SK-N-SH treated with all-trans-retinoic acid at 6 μM for 48 hours (cell line): ENCODE measurements around the gene GNAQ.
A peak's percentile ranks its signal among the peaks of the same experiment; 100 is the strongest.

Experiments
- ATAC-seq: fragments of 200-7000 bp; cut with Tn5 transposase; 3 replicates; pipeline ENCODE4 v1.9.1; 2020; ENCODE audit warnings: mild to moderate bottlenecking, moderate library complexity
- ARNTL ChIP-seq: fragments of 450-650 bp; formaldehyde crosslinking; IDR thresholded peaks from 2 replicates; pipeline ENCODE4 v1.5.0; 2020; ENCODE audit warnings: low read depth, mild to moderate bottlenecking, moderate library complexity, borderline replicate concordance
- BACH2 ChIP-seq: fragments of 250-450 bp; sonication (Bioruptor Pico); IDR thresholded peaks from 2 replicates; pipeline ENCODE4 v1.9.0; 2021; ENCODE audit warnings: mild to moderate bottlenecking, borderline replicate concordance
- CSDC2 ChIP-seq: fragments of 250-450 bp; sonication (Bioruptor Pico); IDR thresholded peaks from 2 replicates; pipeline ENCODE4 v1.5.0; 2020; ENCODE audit warnings: mild to moderate bottlenecking, moderate library complexity
- ESRRG ChIP-seq: fragments of 250-450 bp; sonication (Bioruptor Pico); IDR thresholded peaks from 2 replicates; pipeline ENCODE4 v1.6.1; 2021; ENCODE audit warnings: mild to moderate bottlenecking
- GLIS3 ChIP-seq: fragments of 250-450 bp; sonication (Bioruptor Pico); IDR thresholded peaks from 2 replicates; pipeline ENCODE4 v1.5.0; 2020; ENCODE audit warnings: mild to moderate bottlenecking, moderate library complexity
- ISL1 ChIP-seq: fragments of 250-450 bp; sonication (Bioruptor Pico); IDR thresholded peaks from 2 replicates; pipeline ENCODE4 v2.1.2; 2022; ENCODE audit warnings: mild to moderate bottlenecking, moderate library complexity
- OSR1 ChIP-seq: fragments of 250-450 bp; sonication (Bioruptor Pico); IDR thresholded peaks from 2 replicates; pipeline ENCODE4 v1.8.0; 2022; ENCODE audit warnings: moderate library complexity, mild to moderate bottlenecking, inconsistent platforms
- PPARA ChIP-seq: fragments of 250-450 bp; sonication (Bioruptor Pico); IDR thresholded peaks from 2 replicates; pipeline ENCODE4 v1.5.0; 2020; ENCODE audit warnings: mild to moderate bottlenecking, borderline replicate concordance
- SNAI2 ChIP-seq: fragments of 250-450 bp; sonication (Bioruptor Pico); IDR thresholded peaks from 2 replicates; pipeline ENCODE4 v1.5.0; 2020; ENCODE audit warnings: mild to moderate bottlenecking, moderate library complexity
- TCF4 ChIP-seq: fragments of 250-450 bp; sonication (Bioruptor Pico); IDR thresholded peaks from 2 replicates; pipeline ENCODE4 v1.8.0; 2021; ENCODE audit warnings: mild to moderate bottlenecking, moderate library complexity, borderline replicate concordance
- ZFP3 ChIP-seq: fragments of 250-450 bp; sonication (Bioruptor Pico); IDR thresholded peaks from 2 replicates; pipeline ENCODE4 v1.5.0; 2020; ENCODE audit warnings: mild to moderate bottlenecking, moderate library complexity
- ZNF8 ChIP-seq: fragments of 450-650 bp; formaldehyde crosslinking; IDR thresholded peaks from 2 replicates; pipeline ENCODE4 v1.5.0; 2020; ENCODE audit warnings: mild to moderate bottlenecking, moderate library complexity
- TF ChIP-seq, protein P1 (sequence below): fragments of 250-450 bp; sonication (Bioruptor Pico); IDR thresholded peaks from 2 replicates; pipeline ENCODE4 v1.8.0; 2020; ENCODE audit warnings: mild to moderate bottlenecking, moderate library complexity, borderline replicate concordance
- TF ChIP-seq, protein P2 (sequence below): fragments of 250-450 bp; sonication (Bioruptor Pico); IDR thresholded peaks from 2 replicates; pipeline ENCODE4 v1.8.0; 2021; ENCODE audit warnings: low read depth, mild to moderate bottlenecking, moderate library complexity, borderline replicate concordance
- TF ChIP-seq, protein P3 (sequence below): fragments of 250-450 bp; sonication (Bioruptor Pico); IDR thresholded peaks from 2 replicates; pipeline ENCODE4 v1.5.0; 2020; ENCODE audit warnings: mild to moderate bottlenecking, moderate library complexity
- TF ChIP-seq, protein P4 (sequence below): fragments of 250-450 bp; sonication (Bioruptor Pico); IDR thresholded peaks from 2 replicates; pipeline ENCODE4 v1.5.1; 2020; ENCODE audit warnings: low read depth, mild to moderate bottlenecking, moderate library complexity

GNAQ gene

DNA sequence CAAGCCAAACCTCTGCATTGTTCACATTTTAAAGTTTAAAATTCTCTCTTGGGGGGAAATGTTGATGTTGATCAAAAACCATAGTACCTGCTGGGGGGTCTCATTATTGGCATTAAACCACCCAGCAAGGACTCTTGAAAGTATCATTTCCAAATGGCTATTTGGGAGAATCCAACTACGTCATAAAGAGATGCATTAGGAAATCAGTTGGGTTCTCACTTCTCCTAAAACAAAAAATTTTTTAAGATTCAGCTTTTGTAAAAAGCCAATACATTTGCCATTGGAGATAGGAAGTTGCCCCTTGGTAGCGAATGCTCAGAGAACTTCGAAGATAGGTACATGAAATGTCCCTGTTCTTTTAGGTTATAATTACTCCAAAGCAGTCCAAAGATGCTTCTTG lies 96.4 kb downstream of the GNAQ start (continued):
- TF ChIP-seq, protein P1, sequence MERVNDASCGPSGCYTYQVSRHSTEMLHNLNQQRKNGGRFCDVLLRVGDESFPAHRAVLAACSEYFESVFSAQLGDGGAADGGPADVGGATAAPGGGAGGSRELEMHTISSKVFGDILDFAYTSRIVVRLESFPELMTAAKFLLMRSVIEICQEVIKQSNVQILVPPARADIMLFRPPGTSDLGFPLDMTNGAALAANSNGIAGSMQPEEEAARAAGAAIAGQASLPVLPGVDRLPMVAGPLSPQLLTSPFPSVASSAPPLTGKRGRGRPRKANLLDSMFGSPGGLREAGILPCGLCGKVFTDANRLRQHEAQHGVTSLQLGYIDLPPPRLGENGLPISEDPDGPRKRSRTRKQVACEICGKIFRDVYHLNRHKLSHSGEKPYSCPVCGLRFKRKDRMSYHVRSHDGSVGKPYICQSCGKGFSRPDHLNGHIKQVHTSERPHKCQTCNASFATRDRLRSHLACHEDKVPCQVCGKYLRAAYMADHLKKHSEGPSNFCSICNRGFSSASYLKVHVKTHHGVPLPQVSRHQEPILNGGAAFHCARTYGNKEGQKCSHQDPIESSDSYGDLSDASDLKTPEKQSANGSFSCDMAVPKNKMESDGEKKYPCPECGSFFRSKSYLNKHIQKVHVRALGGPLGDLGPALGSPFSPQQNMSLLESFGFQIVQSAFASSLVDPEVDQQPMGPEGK, result no peak

DNA sequence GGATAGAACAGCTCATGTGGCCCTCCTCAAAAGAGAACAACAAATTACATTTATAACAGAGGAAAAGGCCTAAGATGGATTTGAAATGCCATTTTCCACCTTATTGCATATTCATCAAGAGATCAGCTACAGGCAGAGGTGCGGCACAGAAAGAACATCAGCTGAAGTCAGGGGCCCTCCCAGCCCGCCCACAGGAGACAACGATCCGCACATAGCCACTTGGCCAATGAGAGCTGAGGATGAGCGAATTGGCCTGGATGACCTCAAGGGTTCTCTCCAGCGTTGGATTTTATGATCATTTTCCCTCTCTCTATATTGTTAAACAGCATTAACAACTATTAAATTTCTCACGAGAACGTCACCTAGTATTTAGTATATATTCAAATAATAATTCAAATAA lies 97.6 kb downstream of the GNAQ start:
- TF ChIP-seq CSDC2 (CRISPR knock-in tag) (no peak), ZFP3 (no peak), OSR1 (CRISPR knock-in tag) (no peak), ZNF8 (CRISPR knock-in tag) (no peak), GLIS3 (CRISPR knock-in tag) (no peak)
- ATAC-seq, result no peak

DNA sequence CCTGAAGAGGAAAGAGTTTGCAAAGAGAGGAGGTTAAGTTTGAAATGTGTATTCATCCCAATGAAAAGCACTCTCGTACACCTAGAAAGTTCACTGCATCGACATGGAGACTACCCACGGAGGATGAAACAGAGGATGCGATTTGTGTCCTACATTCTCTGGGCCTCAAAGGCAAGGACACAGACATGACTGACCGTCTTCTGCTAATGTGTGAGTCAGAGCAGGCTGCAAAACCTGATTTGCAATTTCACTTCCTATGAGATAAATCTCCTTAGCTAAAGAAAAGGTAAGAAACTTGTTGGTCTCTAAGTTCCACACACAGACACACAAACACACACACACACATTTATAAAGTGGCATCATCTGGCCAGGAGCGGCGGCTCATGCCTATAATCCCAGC lies 98.6 kb downstream of the GNAQ start:
- peak; percentile 75 for ATAC-seq
- TF ChIP-seq ESRRG (CRISPR knock-in tag), result no peak
- TF ChIP-seq ZNF8 (CRISPR knock-in tag), result no peak
- TF ChIP-seq SNAI2 (CRISPR knock-in tag), result no peak

DNA sequence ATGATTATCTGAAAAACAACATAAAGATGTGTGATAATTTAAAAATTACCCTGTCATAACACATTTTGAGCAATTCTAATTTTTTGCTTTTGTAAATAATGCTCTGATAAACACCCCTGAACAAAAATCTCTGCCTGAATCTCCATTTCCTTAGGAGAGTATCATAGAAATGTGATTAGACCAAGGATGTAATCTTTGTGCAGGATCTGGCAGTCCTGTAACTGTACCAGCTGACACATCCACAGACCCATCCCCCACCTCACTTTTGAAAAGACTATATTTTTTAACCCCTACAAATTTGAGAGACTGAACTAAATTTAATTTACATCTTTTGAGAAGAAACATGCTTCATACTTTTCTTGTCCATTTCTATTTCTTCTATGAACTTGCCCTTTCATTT lies 101.7 kb downstream of the GNAQ start:
- TF ChIP-seq TCF4, result no peak
- TF ChIP-seq, all 23 proteins: peak for 0
- ATAC-seq, result no peak

DNA sequence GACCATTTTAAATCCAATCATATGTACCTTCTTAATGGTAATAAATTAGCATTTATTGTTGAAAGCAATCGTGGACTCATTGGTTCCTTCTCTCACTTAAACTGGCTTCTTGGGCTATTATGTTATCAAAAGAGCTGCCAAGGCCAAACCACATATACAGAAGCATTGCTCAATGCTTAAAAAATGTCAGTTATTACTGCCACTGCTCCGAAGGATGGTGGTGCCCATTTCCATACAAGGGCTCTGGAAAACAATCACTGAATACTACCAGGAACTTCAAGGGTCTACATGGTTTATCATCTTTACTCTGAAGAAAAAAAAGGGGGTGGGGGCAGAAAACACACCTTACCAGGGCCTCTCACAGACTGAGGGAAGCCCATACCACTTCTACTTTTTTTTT lies 104.3 kb downstream of the GNAQ start:
- ATAC-seq, result peak; percentile 83
- TF ChIP-seq, protein P2, sequence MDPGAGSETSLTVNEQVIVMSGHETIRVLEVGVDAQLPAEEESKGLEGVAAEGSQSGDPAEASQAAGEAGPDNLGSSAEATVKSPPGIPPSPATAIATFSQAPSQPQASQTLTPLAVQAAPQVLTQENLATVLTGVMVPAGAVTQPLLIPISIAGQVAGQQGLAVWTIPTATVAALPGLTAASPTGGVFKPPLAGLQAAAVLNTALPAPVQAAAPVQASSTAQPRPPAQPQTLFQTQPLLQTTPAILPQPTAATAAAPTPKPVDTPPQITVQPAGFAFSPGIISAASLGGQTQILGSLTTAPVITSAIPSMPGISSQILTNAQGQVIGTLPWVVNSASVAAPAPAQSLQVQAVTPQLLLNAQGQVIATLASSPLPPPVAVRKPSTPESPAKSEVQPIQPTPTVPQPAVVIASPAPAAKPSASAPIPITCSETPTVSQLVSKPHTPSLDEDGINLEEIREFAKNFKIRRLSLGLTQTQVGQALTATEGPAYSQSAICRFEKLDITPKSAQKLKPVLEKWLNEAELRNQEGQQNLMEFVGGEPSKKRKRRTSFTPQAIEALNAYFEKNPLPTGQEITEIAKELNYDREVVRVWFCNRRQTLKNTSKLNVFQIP (CRISPR knock-in tag), result no peak
- no peak for TF ChIP-seq SNAI2 (CRISPR knock-in tag)
- TF ChIP-seq, protein P3, sequence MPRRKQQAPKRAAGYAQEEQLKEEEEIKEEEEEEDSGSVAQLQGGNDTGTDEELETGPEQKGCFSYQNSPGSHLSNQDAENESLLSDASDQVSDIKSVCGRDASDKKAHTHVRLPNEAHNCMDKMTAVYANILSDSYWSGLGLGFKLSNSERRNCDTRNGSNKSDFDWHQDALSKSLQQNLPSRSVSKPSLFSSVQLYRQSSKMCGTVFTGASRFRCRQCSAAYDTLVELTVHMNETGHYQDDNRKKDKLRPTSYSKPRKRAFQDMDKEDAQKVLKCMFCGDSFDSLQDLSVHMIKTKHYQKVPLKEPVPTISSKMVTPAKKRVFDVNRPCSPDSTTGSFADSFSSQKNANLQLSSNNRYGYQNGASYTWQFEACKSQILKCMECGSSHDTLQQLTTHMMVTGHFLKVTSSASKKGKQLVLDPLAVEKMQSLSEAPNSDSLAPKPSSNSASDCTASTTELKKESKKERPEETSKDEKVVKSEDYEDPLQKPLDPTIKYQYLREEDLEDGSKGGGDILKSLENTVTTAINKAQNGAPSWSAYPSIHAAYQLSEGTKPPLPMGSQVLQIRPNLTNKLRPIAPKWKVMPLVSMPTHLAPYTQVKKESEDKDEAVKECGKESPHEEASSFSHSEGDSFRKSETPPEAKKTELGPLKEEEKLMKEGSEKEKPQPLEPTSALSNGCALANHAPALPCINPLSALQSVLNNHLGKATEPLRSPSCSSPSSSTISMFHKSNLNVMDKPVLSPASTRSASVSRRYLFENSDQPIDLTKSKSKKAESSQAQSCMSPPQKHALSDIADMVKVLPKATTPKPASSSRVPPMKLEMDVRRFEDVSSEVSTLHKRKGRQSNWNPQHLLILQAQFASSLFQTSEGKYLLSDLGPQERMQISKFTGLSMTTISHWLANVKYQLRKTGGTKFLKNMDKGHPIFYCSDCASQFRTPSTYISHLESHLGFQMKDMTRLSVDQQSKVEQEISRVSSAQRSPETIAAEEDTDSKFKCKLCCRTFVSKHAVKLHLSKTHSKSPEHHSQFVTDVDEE (CRISPR knock-in tag), result no peak
- TF ChIP-seq ESRRG (CRISPR knock-in tag), result no peak
- TF ChIP-seq, protein P4, sequence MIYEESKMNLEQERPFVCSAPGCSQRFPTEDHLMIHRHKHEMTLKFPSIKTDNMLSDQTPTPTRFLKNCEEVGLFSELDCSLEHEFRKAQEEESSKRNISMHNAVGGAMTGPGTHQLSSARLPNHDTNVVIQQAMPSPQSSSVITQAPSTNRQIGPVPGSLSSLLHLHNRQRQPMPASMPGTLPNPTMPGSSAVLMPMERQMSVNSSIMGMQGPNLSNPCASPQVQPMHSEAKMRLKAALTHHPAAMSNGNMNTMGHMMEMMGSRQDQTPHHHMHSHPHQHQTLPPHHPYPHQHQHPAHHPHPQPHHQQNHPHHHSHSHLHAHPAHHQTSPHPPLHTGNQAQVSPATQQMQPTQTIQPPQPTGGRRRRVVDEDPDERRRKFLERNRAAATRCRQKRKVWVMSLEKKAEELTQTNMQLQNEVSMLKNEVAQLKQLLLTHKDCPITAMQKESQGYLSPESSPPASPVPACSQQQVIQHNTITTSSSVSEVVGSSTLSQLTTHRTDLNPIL, result 0 out of 2 replicates have a peak, but pooled peaks have one; percentile 29
- TF ChIP-seq ZFP3, result no peak
- no peak for TF ChIP-seq ARNTL (CRISPR knock-in tag)
- no peak for TF ChIP-seq BACH2 (CRISPR knock-in tag)
- TF ChIP-seq GLIS3 (CRISPR knock-in tag), result 0 out of 2 replicates have a peak, but pooled peaks have one; percentile 52
- peak; percentile 59 for TF ChIP-seq ISL1 (CRISPR knock-in tag)

DNA sequence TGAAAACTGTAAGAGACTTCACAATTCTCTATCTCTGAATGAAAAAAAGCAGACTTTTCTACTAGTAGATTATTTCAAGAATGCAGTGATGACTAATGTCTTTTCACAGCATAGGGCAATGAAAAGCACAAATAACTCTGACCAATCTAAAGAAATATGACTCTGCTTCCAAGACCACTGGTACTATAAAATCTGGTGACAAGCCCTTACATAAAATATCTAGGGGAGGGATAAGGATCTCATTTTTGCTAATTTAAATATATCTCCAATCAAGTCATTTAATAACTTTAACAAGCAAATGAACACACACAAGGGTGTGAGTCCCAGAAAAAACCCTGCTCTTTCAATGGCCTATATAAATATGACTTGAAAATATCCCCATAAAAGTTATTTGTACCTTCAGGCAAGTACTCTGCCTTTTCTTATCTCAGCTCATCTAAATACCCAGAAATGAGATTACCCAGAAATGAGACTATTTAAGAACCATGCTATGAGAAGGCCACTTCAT lies 105.2 kb downstream of the GNAQ start:
- peak; percentile 87 for ATAC-seq
- TF ChIP-seq ISL1 (CRISPR knock-in tag) (peak; percentile 85), PPARA (no peak)
- TF ChIP-seq, protein P2 (CRISPR knock-in tag), result peak; percentile 67; the same call in 1 of the 2 replicates
